ENCODE results near the gene CTAGE1.
"Not testable (repeated sequence)": the region's sequence is repeated elsewhere in the genome, so short reads cannot be mapped to it uniquely, and the experiment has no call there.

The CTAGE1 gene

DNA sequence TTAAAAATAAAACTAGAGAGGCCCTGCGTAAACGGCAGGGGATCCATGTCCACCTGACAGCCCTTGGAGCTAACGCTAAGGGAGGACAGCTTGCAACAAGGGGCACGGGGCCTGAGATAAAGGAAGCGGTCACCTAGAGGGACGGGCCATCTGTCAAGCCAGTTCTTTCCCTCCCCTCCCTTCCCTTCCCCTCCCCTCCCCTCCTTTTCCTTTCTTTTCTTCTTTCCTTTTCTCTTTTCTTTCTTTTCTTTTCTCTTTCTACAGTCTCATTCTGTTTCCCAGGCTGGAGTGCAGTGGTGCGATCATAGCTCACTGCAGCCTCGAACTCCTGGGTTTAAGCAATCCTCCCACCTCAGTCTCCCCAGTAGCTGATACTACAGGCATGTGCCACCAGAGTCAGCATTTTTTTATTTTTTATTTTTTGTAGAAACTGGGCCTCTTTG, 34.5 kb upstream of the CTAGE1 start:
- no peak for FAIRE-seq
- no peak for DNase-seq (ENCODE audit: insufficient read length)
- TF ChIP-seq POLR2AphosphoS5 (IDR thresholded peaks at IDR 0.05; ENCODE audit: low read depth, low read length) = no peak
- no peak for TF ChIP-seq TAF1 (IDR thresholded peaks at IDR 0.05; ENCODE audit: borderline replicate concordance, low read depth, low read length)

DNA sequence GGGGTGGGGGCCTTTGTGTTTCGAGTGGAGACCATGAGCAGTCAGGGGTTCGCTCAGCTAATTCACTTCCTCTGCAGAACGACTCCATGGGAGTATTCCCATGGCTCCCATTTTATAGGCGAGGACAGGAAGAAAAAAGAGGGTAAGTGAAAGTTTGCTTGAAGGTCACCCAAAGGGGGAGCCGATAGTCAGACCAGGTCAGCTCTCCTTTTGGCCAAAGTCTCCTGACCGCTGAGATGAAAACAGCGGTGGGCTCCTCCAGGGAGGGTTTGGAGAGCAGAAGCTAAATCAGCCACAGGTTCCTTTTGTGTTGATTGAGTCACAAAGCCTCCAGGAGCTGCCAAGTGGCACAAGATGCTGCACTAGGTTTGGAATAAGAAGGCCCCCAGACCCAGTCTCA, 34.1 kb upstream of the CTAGE1 start:
- no peak for FAIRE-seq
- TF ChIP-seq TAF1 (IDR thresholded peaks at IDR 0.05; ENCODE audit: borderline replicate concordance, low read depth, low read length) = no peak
- no peak for TF ChIP-seq POLR2AphosphoS5 (IDR thresholded peaks at IDR 0.05; ENCODE audit: low read depth, low read length)
- no peak for TF ChIP-seq POLR2A (IDR thresholded peaks at IDR 0.05; ENCODE audit: low read depth, low read length)
- DNase-seq (ENCODE audit: insufficient read length) = no peak

DNA sequence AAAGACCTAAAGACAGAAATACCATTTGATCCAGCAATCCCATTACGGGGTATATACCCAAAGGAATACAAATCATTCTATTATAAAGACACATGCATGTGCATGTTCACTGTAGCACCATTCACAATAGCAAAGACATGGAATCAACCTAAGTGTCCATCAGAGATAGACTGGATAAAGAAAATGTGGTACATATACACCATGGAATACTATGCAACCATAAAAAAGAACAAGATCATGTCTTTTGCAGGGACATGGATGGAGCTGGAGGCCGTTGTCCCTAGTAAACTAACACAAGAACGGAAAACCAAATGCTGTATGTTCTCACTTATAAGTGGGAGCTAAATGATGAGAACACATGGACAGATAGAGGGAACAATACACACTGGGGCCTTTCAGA, 33.1 kb upstream of the CTAGE1 start:
- not testable (repeated sequence) for FAIRE-seq; DNase-seq (ENCODE audit: insufficient read length)

DNA sequence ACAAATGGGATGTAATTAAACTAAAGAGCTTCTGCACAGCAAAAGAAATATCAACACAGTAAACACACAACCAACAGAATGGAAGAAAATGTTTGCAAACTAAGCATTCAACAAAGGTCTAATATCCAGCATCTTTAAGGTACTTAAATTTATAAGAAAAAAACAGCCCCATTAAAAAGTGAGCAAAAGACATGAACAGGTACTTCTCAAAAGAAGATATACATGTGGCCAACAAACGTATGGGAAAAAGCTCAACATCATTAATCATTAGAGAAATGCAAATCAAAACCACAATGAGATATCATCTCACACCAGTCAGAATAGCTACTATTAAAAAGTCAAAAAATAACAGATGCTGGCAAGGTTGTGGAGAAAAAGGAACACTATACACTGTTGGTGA, 32.6 kb upstream of the CTAGE1 start:
- DNase-seq (ENCODE audit: insufficient read length); FAIRE-seq: not testable (repeated sequence)

DNA sequence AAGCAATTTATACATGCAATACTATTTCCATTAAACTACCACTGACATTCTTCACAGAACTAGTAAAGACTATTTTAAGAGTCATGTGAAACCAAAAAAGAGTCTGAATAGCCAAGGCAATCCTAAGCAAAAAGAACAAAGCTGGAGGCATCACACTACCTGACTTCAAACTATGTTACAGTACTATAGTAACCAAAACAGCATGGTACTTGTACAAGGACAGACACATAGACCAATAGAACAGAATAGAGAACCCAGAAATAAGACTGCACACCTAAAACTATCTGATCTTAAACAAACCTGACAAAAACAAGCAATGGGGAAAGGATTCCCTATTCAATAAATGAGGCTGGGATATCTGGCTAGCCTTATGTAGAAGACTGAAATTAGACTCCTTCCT, 32.0 kb upstream of the CTAGE1 start:
- FAIRE-seq = not testable (repeated sequence)

DNA sequence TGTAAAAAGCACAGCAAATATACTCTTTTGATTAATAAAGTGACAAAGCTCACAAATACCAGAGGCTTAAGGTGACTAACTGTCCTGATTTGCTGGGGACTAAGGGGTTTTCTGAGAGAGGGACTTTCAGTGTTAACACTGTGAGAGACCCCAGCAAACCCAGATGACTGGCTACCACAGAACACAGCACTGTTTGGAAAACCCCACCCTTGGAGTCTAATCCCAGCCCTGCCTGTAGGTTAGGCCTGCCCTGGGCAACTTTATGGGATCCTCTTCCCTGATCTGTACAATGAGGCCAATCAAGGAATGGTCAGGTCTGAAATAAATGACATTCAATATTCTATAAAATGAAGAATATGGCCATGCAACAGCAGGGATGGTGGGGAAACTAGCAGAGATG, 30.5 kb upstream of the CTAGE1 start:
- TF ChIP-seq POLR2AphosphoS5 (IDR thresholded peaks at IDR 0.05; ENCODE audit: low read depth, low read length) = no peak
- no peak for TF ChIP-seq POLR2A (IDR thresholded peaks at IDR 0.05; ENCODE audit: low read depth, low read length)
- TF ChIP-seq TAF1 (IDR thresholded peaks at IDR 0.05; ENCODE audit: borderline replicate concordance, low read depth, low read length) = no peak
- DNase-seq (ENCODE audit: insufficient read length) (no peak), FAIRE-seq (no peak)

More for the DNA sequence above, 32.0 kb upstream of the CTAGE1 start:
- DNase-seq (ENCODE audit: insufficient read length) = not testable (repeated sequence)

DNA sequence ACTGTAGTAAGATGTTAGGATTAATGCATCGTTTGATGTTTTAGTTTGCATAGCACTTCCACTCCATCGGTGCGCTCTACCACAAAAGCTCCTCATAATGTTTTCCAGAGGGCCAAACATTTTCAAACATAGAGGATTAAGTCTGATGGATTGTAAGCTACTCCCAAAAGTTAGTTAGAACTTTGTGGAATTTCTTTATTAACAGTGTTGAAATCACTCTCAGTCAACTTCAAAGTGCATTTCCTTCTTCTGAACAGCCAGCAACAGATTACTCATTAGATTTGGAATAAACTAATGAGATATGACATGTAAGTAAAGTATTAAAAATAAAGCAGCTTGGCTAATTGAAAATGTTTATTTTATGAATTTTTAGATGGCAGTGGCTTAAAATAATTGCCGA, 30.1 kb upstream of the CTAGE1 start:
- DNase-seq (ENCODE audit: insufficient read length) = no peak
- TF ChIP-seq POLR2AphosphoS5 (IDR thresholded peaks at IDR 0.05; ENCODE audit: low read depth, low read length) = no peak
- TF ChIP-seq TAF1 (IDR thresholded peaks at IDR 0.05; ENCODE audit: borderline replicate concordance, low read depth, low read length) = no peak
- no peak for TF ChIP-seq POLR2A (IDR thresholded peaks at IDR 0.05; ENCODE audit: low read depth, low read length)
- no peak for FAIRE-seq

DNA sequence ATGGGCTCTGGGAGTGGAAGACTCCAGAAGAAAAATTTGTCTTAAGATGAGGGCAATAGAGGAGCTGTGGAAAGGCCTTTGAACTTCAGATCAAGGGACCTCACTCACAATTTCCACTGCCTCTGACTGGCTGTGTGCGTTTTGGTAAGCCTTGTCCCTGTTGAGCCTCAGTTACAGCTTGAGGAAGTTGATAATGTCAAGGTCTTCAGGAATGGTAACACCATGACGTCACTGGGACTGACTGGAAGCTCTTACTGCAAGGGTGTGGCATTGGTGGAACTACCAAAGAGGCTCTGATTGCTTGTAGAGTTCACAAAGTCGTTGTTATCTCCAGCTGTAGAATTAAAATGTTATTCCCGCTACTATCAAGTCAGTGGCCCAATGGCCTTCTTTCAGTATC, 29.2 kb upstream of the CTAGE1 start:
- FAIRE-seq = no peak
- TF ChIP-seq POLR2A (IDR thresholded peaks at IDR 0.05; ENCODE audit: low read depth, low read length) (no peak), POLR2AphosphoS5 (IDR thresholded peaks at IDR 0.05; ENCODE audit: low read depth, low read length) (no peak), TAF1 (IDR thresholded peaks at IDR 0.05; ENCODE audit: borderline replicate concordance, low read depth, low read length) (no peak)
- no peak for DNase-seq (ENCODE audit: insufficient read length)

DNA sequence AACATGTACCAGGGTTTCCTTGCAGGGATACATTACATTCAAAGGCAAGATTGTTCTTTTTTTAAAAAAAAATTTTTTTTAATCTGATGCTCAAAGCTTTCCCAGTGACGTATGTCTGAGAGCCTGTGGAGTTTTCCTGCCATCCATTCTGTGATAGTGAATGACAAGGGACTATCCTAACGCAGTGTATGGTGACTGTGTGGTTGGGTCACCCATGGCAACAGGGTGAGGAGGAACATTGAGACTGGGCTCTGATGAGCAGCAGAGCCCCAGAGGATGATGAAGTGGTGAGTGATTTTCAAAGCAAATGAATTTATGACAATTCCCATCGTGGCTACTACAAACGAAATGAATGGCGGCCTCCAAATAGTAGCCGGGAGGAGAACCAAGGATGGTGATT, 28.6 kb upstream of the CTAGE1 start:
- DNase-seq (ENCODE audit: insufficient read length) (no peak), FAIRE-seq (no peak)
- TF ChIP-seq POLR2AphosphoS5 (IDR thresholded peaks at IDR 0.05; ENCODE audit: low read depth, low read length) (no peak), TAF1 (IDR thresholded peaks at IDR 0.05; ENCODE audit: borderline replicate concordance, low read depth, low read length) (no peak), POLR2A (IDR thresholded peaks at IDR 0.05; ENCODE audit: low read depth, low read length) (no peak)

DNA sequence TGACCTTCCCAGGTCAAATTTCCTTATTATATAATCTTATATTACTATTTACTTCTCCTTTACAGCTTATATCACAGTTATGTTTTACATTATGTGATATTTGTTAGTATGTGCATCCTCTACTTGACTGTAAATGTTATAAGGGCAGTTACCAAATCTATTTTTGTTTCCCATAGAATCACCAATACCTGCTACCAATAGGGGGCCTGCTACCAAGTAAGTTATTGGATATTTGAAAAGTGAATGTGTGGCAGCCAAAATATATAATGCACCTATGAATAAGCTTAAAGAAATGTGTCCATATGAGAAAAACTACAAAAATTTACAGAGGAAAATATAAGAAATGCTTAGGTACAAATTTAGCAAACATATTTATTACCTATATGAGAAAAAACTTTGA, 23.9 kb upstream of the CTAGE1 start:
- DNase-seq (ENCODE audit: insufficient read length) (no peak), FAIRE-seq (no peak)
- no peak for TF ChIP-seq TAF1 (IDR thresholded peaks at IDR 0.05; ENCODE audit: borderline replicate concordance, low read depth, low read length)
- TF ChIP-seq POLR2A (IDR thresholded peaks at IDR 0.05; ENCODE audit: low read depth, low read length) = no peak
- no peak for TF ChIP-seq POLR2AphosphoS5 (IDR thresholded peaks at IDR 0.05; ENCODE audit: low read depth, low read length)

DNA sequence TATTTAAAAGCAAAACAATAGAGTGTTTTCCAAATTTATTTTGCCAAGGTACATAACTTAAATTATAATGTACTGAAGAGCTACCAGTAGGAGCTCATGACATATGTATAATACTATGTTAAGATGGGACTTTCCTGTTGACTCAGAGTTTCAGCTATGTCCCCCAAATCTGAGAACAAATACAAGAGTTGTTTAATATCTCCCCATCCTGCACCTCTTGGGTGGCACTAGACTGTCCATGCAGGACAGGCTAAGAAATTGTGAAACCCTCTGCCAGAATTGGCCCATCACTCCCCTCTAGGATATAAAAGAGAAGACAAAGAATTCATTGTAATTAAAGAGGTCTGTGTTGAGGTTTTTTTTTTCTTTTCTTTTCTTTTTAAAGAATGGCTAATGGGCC, 21.7 kb upstream of the CTAGE1 start:
- TF ChIP-seq POLR2AphosphoS5 (IDR thresholded peaks at IDR 0.05; ENCODE audit: low read depth, low read length) (no peak), TAF1 (IDR thresholded peaks at IDR 0.05; ENCODE audit: borderline replicate concordance, low read depth, low read length) (no peak), POLR2A (IDR thresholded peaks at IDR 0.05; ENCODE audit: low read depth, low read length) (no peak)
- DNase-seq (ENCODE audit: insufficient read length) (no peak), FAIRE-seq (no peak)

DNA sequence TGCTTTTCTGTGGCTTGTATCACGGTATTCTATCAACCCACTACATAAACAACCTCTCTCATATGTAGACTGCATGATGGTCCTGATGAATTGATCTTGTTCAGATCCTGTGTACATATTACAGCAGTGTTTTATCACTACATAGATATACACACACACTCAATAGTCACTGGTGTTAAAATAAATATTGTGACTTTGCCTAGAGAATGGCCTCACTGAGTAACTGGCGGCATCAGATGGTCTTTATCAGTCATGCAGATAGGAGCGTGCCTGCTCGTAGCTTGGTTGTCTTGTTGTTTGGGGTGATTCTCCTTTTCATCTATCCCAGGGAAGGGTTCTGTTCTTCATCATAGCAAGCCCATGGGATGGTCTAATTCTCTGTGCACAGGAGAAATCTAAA, 18.4 kb upstream of the CTAGE1 start:
- FAIRE-seq = no peak
- TF ChIP-seq POLR2AphosphoS5 (IDR thresholded peaks at IDR 0.05; ENCODE audit: low read depth, low read length) = no peak
- no peak for TF ChIP-seq TAF1 (IDR thresholded peaks at IDR 0.05; ENCODE audit: borderline replicate concordance, low read depth, low read length)
- TF ChIP-seq POLR2A (IDR thresholded peaks at IDR 0.05; ENCODE audit: low read depth, low read length) = no peak
- DNase-seq (ENCODE audit: insufficient read length) = no peak

DNA sequence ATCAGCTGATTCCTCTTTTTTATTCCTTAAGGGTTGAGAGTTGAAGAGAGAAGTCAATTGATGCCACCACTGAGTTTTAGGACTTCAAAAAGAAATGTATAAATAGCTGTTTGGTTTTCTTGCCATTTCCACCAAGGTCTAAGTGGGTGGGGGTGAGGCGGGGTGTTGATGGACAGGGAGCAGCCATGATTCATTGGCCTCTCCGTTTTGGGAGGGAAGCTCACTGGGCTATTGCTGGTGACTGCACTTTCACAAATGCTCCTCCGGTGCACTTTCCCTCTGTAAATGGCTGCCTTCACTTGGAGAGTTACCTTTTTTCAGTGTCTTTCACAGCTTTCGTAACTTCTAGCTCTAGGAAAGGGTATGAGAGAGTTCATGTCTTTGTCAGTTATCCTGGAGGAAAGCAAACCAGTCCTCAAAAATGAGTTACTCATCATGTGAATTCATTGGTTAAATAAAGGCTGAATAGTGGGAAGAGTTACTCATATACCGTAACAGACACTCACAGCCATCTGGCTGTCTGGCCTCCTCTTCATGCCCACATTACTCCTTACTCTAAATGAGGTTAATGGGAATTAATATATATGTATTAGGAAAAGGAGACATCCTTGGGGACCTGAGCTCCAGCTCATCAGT, 17.4 kb upstream of the CTAGE1 start:
- no peak for DNase-seq (ENCODE audit: insufficient read length)
- no peak for FAIRE-seq
- TF ChIP-seq POLR2A (IDR thresholded peaks at IDR 0.05; ENCODE audit: low read depth, low read length) = no peak
- TF ChIP-seq TAF1 (IDR thresholded peaks at IDR 0.05; ENCODE audit: borderline replicate concordance, low read depth, low read length) = no peak
- no peak for TF ChIP-seq POLR2AphosphoS5 (IDR thresholded peaks at IDR 0.05; ENCODE audit: low read depth, low read length)

Measured in GM12892 (cell line).